Mucosa of rectum (tissue), 2 donors: ENCODE results near the gene OPCML.

ENCODE experiments used
- H3K27ac ChIP-seq, 2 donors: one replicate each; pipeline ENCODE4 v1.7.0; 2013; ENCODE audit warnings: inconsistent platforms in 2 of 2, low read depth in 2 of 2, low read length in 2 of 2
- H3K27me3 ChIP-seq, 2 donors: one replicate each; pipeline ENCODE4 v1.7.0; 2013; ENCODE audit warnings: low read length in 2 of 2; ENCODE audit not compliant: control insufficient read depth in 2 of 2, insufficient read depth in 2 of 2
- H3K36me3 ChIP-seq, 2 donors: one replicate each; pipeline ENCODE4 v1.7.0; 2013; ENCODE audit warnings: low read length in 2 of 2; ENCODE audit not compliant: control insufficient read depth in 2 of 2, insufficient read depth in 2 of 2
- H3K4me1 ChIP-seq, 2 donors: one replicate each; pipeline ENCODE4 v1.7.0; 2013; ENCODE audit warnings: low read length in 2 of 2, mild to moderate bottlenecking in 1 of 2; ENCODE audit not compliant: control insufficient read depth in 2 of 2, insufficient read depth in 2 of 2
- H3K4me3 ChIP-seq, 2 donors: one replicate each; pipeline ENCODE4 v1.7.0; 2013; ENCODE audit warnings: low read length in 2 of 2
- H3K9ac ChIP-seq, 2 donors: one replicate each; pipeline ENCODE4 v1.7.0; 2013; ENCODE audit warnings: low read length in 2 of 2, low read depth in 1 of 2, mild to moderate bottlenecking in 1 of 2
- H3K9me3 ChIP-seq, 2 donors: one replicate each; pipeline ENCODE4 v1.7.0; 2013; ENCODE audit warnings: low read length in 2 of 2; ENCODE audit not compliant: control insufficient read depth in 2 of 2
- donor health status: healthy.
- donor health status: Normal muscosa, but diverticular disease.

Gene OPCML

DNA sequence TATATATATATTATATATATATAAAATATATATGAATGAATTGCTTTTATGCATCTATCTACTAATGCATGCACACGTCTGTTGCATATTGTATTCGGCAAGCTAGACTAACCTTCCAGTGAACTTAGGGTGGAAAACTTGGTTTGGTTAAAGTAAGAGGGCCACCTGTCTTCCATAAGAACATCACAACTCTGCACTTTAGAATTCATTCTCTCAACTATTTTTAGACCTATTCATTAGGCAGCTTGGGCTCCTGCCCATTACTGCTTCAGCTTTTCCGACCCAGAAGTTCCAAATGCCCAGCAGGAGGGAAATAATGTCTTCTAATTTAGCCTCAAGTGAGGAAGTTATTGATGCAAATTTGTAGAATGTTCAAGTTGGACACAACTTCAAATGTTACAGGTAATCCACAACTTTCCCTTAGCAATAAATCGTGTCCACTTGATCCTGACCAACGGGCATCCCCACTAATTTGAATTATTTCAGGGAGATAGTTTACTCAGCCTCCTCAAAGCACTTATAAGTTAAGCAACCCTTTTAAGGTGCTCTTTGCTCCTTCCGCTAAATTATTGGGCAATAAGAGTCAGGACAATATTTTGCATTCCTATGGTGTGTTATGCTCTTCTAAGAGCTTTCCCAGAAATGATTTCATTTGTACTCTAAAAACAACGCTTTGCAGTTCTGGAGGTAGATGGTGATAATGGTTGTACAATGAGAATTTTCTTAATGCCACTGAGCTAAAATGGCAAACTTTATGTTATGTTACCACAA, 132.3 kb downstream of the OPCML start:
- H3K9me3 ChIP-seq: no peaks in the 10 kb centered on the region
- no peak overlapping the region for H3K4me3 ChIP-seq
- no peak overlapping the region for H3K27ac ChIP-seq
- H3K27me3 ChIP-seq: no peaks in the 10 kb centered on the region
- H3K36me3 ChIP-seq: no peaks in the 10 kb centered on the region
- no peak overlapping the region for H3K9ac ChIP-seq
- H3K4me1 ChIP-seq: no peaks in the 10 kb centered on the region

DNA sequence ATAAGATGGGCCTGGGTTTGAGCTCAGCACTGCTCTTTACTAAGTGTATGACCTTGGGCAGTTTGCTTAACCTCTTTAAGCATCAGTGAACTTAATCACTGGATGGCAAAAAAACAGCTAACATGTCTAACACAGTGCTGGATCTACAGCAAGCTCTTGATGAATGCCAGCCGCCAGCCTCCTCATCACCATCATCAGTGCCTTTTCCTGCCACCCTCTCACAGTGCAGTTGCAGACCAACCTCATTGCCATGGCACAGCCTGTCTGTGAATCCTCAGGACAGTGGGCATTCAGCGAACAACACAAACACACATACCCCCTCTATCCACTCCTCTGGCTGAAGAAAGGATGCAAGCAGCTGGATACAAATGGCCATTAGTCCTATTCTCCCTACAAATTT, 133.0 kb downstream of the OPCML start:
- H3K27ac ChIP-seq: no peak overlapping the region
- H3K9ac ChIP-seq: no peak overlapping the region
- H3K27me3 ChIP-seq: no peaks in the 10 kb centered on the region
- H3K9me3 ChIP-seq: no peaks in the 10 kb centered on the region
- no peak overlapping the region for H3K4me3 ChIP-seq
- H3K4me1 ChIP-seq: no peaks in the 10 kb centered on the region
- no peaks in the 10 kb centered on the region for H3K36me3 ChIP-seq

DNA sequence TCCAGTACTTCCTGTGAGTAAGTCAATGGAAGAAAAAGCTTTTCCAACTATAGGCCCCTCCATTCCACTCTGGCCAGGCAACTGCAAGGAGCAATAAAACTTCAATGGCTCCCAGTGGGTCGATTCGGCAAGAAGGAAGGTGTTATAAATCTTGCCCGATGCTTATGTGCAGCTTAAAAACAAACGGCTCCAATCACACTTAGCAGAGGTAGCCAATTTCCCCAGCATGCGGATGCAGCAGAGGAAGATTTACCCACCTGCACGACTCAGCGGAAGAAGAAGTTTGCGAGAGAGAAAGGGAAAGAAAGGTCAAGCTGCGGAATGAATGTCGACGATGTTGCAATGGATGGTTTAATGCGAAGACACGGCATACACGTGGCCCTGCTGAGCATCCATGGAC, 141.5 kb downstream of the OPCML start:
- no peaks in the 10 kb centered on the region for H3K36me3 ChIP-seq
- no peaks in the 10 kb centered on the region for H3K9me3 ChIP-seq
- no peak overlapping the region for H3K27ac ChIP-seq
- no peak overlapping the region for H3K9ac ChIP-seq
- H3K4me1 ChIP-seq: no peaks in the 10 kb centered on the region
- H3K27me3 ChIP-seq: no peaks in the 10 kb centered on the region
- no peak overlapping the region for H3K4me3 ChIP-seq

DNA sequence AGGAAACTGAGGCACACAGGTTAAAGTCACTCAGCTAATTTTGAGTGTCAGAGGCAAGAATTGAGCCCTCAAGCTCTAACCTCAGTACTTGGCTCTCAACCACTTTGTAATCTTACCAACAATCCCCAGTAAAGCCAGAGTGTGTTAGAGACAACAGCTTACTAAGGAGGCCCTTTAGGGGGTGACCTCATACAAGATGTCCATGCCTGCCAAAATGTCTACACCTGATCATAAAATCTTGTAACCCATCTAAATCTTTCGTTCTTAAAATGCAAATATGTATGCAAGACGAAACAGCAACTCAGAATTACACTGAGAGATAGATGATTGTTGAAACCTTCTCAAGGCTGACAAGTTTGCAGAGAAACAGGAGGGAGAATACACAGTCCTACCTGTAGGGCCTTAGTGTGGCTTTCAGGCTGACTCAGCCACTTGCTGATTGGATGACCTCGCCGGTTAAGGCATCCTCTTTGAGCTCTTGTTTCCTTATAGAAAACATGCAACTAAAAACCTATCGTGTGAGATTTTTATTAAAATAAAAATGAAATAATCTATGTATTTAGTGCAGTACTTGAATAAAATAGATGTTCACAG, 143.2 kb downstream of the OPCML start:
- Histone ChIP-seq H3K9ac (no peak overlapping the region), H3K4me1 (peaks cover 0 to 3% of the 10 kb centered on the region in 2 donors), H3K36me3 (no peaks in the 10 kb centered on the region), H3K4me3 (no peak overlapping the region), H3K9me3 (no peaks in the 10 kb centered on the region), H3K27me3 (no peaks in the 10 kb centered on the region), H3K27ac (no peak overlapping the region)

DNA sequence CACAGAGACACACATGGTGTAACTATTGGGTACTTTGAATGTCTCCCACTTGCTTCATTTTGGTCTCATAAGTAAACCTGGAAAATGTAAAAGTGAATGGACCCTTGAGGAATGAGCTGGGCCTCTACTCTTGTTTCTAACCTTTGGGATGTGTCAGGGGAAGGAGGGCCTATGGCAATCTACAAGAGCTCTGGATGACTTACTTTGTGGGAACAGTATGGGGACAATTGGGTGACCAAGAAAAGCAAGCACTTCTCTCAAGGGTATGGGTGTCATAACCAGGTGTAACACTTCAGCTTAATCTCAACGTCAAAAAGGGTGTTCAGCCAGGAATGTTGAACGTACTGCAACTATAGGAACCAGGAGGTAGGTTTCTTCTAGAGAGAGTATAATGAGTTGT, 144.0 kb downstream of the OPCML start:
- Histone ChIP-seq H3K4me3 (no peak overlapping the region), H3K9ac (no peak overlapping the region), H3K9me3 (no peaks in the 10 kb centered on the region), H3K27ac (no peak overlapping the region), H3K4me1 (peaks cover 0 to 3% of the 10 kb centered on the region in 2 donors), H3K27me3 (no peaks in the 10 kb centered on the region), H3K36me3 (no peaks in the 10 kb centered on the region)

DNA sequence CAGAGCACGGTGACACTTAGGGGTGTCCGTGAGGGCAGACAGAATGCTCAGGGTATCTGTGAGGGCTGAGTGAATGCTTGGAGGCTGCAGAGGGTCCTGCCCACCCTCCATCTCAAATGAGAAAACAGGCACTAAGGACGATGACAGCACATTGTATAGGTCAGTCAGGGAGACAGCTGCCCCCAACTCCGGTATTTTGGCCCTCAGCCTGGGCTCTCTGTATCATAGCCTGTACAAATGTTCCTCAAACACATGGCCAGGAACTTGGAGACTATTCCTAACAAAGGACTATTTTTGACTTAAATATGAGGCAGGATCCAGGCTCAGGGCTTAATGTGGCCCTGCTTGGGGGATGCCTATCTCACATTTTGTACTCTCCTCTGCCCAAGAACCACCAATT, 145.4 kb downstream of the OPCML start:
- Histone ChIP-seq H3K27ac (no peak overlapping the region), H3K4me3 (no peak overlapping the region), H3K4me1 (peaks cover 0 to 3% of the 10 kb centered on the region in 2 donors), H3K9me3 (no peaks in the 10 kb centered on the region), H3K36me3 (no peaks in the 10 kb centered on the region), H3K9ac (no peak overlapping the region), H3K27me3 (no peaks in the 10 kb centered on the region)

DNA sequence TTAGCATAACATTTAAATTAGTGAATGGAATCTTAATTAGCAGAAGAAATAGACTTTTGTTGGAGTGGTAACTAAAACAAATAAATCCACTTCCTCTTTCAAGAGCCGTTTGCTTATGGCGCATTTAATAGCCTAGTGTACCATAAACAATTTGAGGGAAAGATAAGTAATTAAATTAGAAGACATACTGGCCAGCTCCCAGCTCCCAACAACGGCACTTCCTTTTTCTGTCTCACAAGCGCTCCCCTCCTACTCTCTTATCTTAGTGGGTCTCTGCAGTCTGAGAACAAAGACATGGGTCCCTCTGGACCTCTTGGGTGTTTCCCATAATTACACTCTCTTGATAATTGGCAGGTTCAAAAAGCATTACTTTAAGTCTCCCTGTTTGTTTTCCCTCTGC, 146.0 kb downstream of the OPCML start:
- no peaks in the 10 kb centered on the region for H3K27me3 ChIP-seq
- peaks cover 0 to 3% of the 10 kb centered on the region in 2 donors for H3K4me1 ChIP-seq
- H3K36me3 ChIP-seq: no peaks in the 10 kb centered on the region
- H3K4me3 ChIP-seq: no peak overlapping the region
- H3K9me3 ChIP-seq: no peaks in the 10 kb centered on the region
- no peak overlapping the region for H3K27ac ChIP-seq
- no peak overlapping the region for H3K9ac ChIP-seq

DNA sequence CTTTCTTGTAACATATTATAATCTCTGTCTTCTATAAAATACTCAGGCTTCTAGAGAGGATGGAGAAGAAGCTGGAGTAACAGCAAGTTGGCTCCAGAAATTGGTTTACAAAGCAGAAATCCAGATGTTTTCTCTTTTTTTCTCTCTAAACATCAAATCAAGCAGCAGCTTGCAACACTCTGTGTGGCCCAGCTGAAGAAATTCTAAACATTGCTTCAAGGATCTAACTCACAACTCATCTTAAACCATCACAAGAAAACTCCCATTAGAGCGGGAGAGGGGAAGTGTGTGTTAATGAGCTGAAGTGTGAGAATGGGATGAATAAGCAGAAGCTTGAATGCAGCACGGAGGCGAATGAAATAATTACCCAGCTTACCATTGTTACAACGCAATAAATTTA, 146.5 kb downstream of the OPCML start:
- no peaks in the 10 kb centered on the region for H3K9me3 ChIP-seq
- no peak overlapping the region for H3K27ac ChIP-seq
- no peaks in the 10 kb centered on the region for H3K36me3 ChIP-seq
- peaks cover 0 to 3% of the 10 kb centered on the region in 2 donors for H3K4me1 ChIP-seq
- no peak overlapping the region for H3K9ac ChIP-seq
- no peak overlapping the region for H3K4me3 ChIP-seq
- H3K27me3 ChIP-seq: no peaks in the 10 kb centered on the region

DNA sequence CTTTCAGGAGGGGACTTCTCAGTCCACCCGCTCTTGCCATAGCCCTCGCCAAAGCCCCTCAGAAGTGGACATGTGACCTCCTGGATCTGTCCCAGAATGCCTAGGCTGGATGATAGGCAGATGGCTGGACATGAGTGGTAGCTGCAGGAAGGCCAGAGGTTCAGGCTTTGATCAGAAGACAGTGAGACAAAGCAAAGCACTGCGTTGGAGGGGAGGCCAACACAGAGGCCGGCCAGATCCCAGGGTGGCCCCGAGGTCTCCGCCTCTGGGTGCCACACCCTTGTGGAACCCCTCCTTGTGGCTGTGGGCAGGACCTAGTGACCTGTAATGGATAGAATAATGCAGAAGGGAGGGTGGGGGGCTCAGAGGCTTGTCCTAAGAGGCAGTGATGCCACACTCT, 147.6 kb downstream of the OPCML start:
- no peaks in the 10 kb centered on the region for H3K27me3 ChIP-seq
- no peak overlapping the region for H3K4me3 ChIP-seq
- H3K4me1 ChIP-seq: peaks cover 0 to 3% of the 10 kb centered on the region in 2 donors
- no peak overlapping the region for H3K9ac ChIP-seq
- H3K36me3 ChIP-seq: no peaks in the 10 kb centered on the region
- no peak overlapping the region for H3K27ac ChIP-seq
- H3K9me3 ChIP-seq: no peaks in the 10 kb centered on the region

DNA sequence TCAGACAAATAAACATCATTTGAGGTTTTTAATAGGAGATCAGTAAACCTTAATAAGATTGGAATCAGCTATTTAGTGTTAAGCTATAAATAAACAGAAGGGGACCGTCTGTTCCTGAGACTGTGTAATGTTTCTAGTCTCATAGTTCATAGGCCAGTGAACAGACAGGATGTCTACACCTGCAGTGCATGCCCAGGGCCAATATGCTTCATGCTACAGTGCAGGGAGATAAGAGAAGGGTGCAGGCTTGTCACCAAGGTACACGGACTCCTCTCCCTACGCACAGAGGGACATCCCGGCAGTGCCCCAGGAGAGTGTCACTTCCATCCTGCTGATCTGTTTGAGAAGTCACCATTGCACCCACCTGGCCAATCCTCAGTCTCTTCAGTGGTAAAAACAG, 148.6 kb downstream of the OPCML start:
- H3K36me3 ChIP-seq: no peaks in the 10 kb centered on the region
- peaks cover 0 to 3% of the 10 kb centered on the region in 2 donors for H3K4me1 ChIP-seq

More for the DNA sequence above, 148.6 kb downstream of the OPCML start:
- Histone ChIP-seq H3K27me3 (no peaks in the 10 kb centered on the region), H3K4me3 (no peak overlapping the region), H3K9me3 (no peaks in the 10 kb centered on the region), H3K27ac (no peak overlapping the region), H3K9ac (no peak overlapping the region)
